Large intestine (tissue), 3 donors: ENCODE data around the gene TLL2. TPM values are rescaled to one million over a fixed set of nuclear protein-coding genes. Genes with fewer than 3 reads are reported as not detected.
A peak's percentile ranks its signal among the peaks of the same experiment; 100 is the strongest.

ENCODE experiments used
- DNase-seq, 2 donors: peaks; one replicate each; pipeline versions ENCODE4 v3.0.0 to v3.0.0-alpha.2; 2013
- H3K27ac ChIP-seq: one replicate; pipeline ENCODE4 v1.5.1; 2013; ENCODE audit warnings: low read length
- H3K27me3 ChIP-seq: 2 replicates; pipeline ENCODE4 v1.6.1; 2013; ENCODE audit warnings: low read length; ENCODE audit not compliant: control insufficient read depth, insufficient read depth
- H3K36me3 ChIP-seq: 2 replicates; pipeline ENCODE4 v1.6.1; 2013; ENCODE audit warnings: low read length; ENCODE audit not compliant: control insufficient read depth, insufficient read depth
- H3K4me1 ChIP-seq: one replicate; pipeline ENCODE4 v1.6.1; 2013; ENCODE audit warnings: low read length; ENCODE audit not compliant: control insufficient read depth, insufficient read depth
- H3K4me3 ChIP-seq: one replicate; pipeline ENCODE4 v1.5.1; 2013; ENCODE audit warnings: low read length
- H3K9me3 ChIP-seq: one replicate; pipeline ENCODE4 v1.6.1; 2013; ENCODE audit warnings: mild to moderate bottlenecking, low read depth, low read length, moderate library complexity; ENCODE audit not compliant: control insufficient read depth
- WGBS: methylation state at CpG from one replicate; pipeline ENCODE4 v1.1.5; 2013; ENCODE audit warnings: low lambda C conversion rate; ENCODE audit not compliant: insufficient coverage; 5-methylcytosine and 5-hydroxymethylcytosine counted together
- polyA plus RNA-seq: library from polyadenylated mRNA; unstranded; fragments of 120-200 nt; gene quantifications from one replicate; pipeline ENCODE4 v1.2.1, GENCODE V29; 2013

TLL2 gene
- polyA plus RNA-seq, 1 donor: 0.99 TPM

- H3K36me3 ChIP-seq: no peaks in the 10 kb centered on the region
- 71% methylated on average over 1 of the region's 7 CpGs for WGBS
- no peaks in the 10 kb centered on the region for H3K27me3 ChIP-seq
- no peaks in the 10 kb centered on the region for H3K9me3 ChIP-seq
- no peak overlapping the region for H3K4me3 ChIP-seq
- no peak overlapping the region for H3K27ac ChIP-seq
- DNase-seq: peak; percentile 55 to 57
- H3K4me1 ChIP-seq: no peaks in the 10 kb centered on the region
These were observed 173.5 kb downstream of the TLL2 start for GRCh38 chr10:96339956-96340904.

- Histone ChIP-seq H3K27ac (no peak overlapping the region), H3K9me3 (no peaks in the 10 kb centered on the region), H3K27me3 (no peaks in the 10 kb centered on the region), H3K4me3 (no peak overlapping the region), H3K36me3 (no peaks in the 10 kb centered on the region), H3K4me1 (no peaks in the 10 kb centered on the region)
- no CpG with 5 or more reads among the region's 4 CpGs for WGBS
- no peak for DNase-seq
These were observed 174.3 kb downstream of the TLL2 start for GRCh38 chr10:96339383-96339782.

- H3K4me3 ChIP-seq: no peak overlapping the region
- no CpG with 5 or more reads among the region's 5 CpGs for WGBS
- no peaks in the 10 kb centered on the region for H3K9me3 ChIP-seq
- peaks cover 2% of the 10 kb centered on the region for H3K27me3 ChIP-seq
- no peaks in the 10 kb centered on the region for H3K4me1 ChIP-seq
- no peaks in the 10 kb centered on the region for H3K36me3 ChIP-seq
- no peak overlapping the region for H3K27ac ChIP-seq
- no peak for DNase-seq
These were observed 175.3 kb downstream of the TLL2 start for GRCh38 chr10:96338279-96338925.

- Histone ChIP-seq H3K9me3 (no peaks in the 10 kb centered on the region), H3K27me3 (peaks cover 2% of the 10 kb centered on the region), H3K36me3 (no peaks in the 10 kb centered on the region), H3K4me3 (no peak overlapping the region), H3K4me1 (no peaks in the 10 kb centered on the region), H3K27ac (no peak overlapping the region)
- no peak for DNase-seq
- WGBS: no CpG with 5 or more reads among the region's 2 CpGs
These were observed 176.6 kb downstream of the TLL2 start for GRCh38 chr10:96337106-96337505.

GRCh38 chr10:96334616-96335526, 178.9 kb downstream of the TLL2 start:
- H3K4me1 ChIP-seq: no peaks in the 10 kb centered on the region
- 0% methylated on average over 1 of the region's 5 CpGs for WGBS
- peaks cover 2% of the 10 kb centered on the region for H3K27me3 ChIP-seq
- H3K4me3 ChIP-seq: no peak overlapping the region
- H3K27ac ChIP-seq: no peak overlapping the region
- no peaks in the 10 kb centered on the region for H3K9me3 ChIP-seq
- no peaks in the 10 kb centered on the region for H3K36me3 ChIP-seq
- DNase-seq: peak; percentile 31 to 50

- no CpG with 5 or more reads among the region's 1 CpG for WGBS
- Histone ChIP-seq H3K27ac (no peak overlapping the region), H3K4me1 (no peaks in the 10 kb centered on the region), H3K9me3 (no peaks in the 10 kb centered on the region), H3K4me3 (no peak overlapping the region), H3K27me3 (peaks cover 2% of the 10 kb centered on the region), H3K36me3 (no peaks in the 10 kb centered on the region)
- DNase-seq: no peak
These were observed 180.6 kb downstream of the TLL2 start for GRCh38 chr10:96333101-96333500.

GRCh38 chr10:96327462-96327861, 186.3 kb downstream of the TLL2 start:
- peaks cover 3% of the 10 kb centered on the region for H3K4me1 ChIP-seq
- WGBS: 80% methylated on average over 1 of the region's 7 CpGs
- no peak overlapping the region for H3K27ac ChIP-seq
- DNase-seq: no peak
- H3K36me3 ChIP-seq: no peaks in the 10 kb centered on the region
- no peak overlapping the region for H3K4me3 ChIP-seq
- no peaks in the 10 kb centered on the region for H3K27me3 ChIP-seq
- H3K9me3 ChIP-seq: no peaks in the 10 kb centered on the region

GRCh38 chr10:96325719-96326373, 187.9 kb downstream of the TLL2 start:
- WGBS: 100% methylated on average over 1 of the region's 4 CpGs
- no peak overlapping the region for H3K4me3 ChIP-seq
- no peaks in the 10 kb centered on the region for H3K36me3 ChIP-seq
- no peak overlapping the region for H3K27ac ChIP-seq
- H3K4me1 ChIP-seq: peaks cover 3% of the 10 kb centered on the region
- DNase-seq: no peak
- H3K27me3 ChIP-seq: no peaks in the 10 kb centered on the region
- H3K9me3 ChIP-seq: no peaks in the 10 kb centered on the region

GRCh38 chr10:96324447-96324846, 189.3 kb downstream of the TLL2 start:
- H3K36me3 ChIP-seq: no peaks in the 10 kb centered on the region
- H3K4me1 ChIP-seq: peaks cover 3% of the 10 kb centered on the region
- WGBS: 40% methylated on average over 1 of the region's 2 CpGs
- no peak overlapping the region for H3K4me3 ChIP-seq
- no peak overlapping the region for H3K27ac ChIP-seq
- no peaks in the 10 kb centered on the region for H3K27me3 ChIP-seq
- DNase-seq: peak; percentile 7 to 37
- no peaks in the 10 kb centered on the region for H3K9me3 ChIP-seq
